ENCODE results near the gene PTBP1. TPM values are rescaled to one million over a fixed set of nuclear protein-coding genes. Genes with fewer than 3 reads are reported as not detected.

PTBP1 gene
- total and polyA plus RNA-seq, 2 donors (not counting 3 experiments of a cell fraction or from before 2014, with no cell fraction given): 382 to 623 TPM

DNA sequence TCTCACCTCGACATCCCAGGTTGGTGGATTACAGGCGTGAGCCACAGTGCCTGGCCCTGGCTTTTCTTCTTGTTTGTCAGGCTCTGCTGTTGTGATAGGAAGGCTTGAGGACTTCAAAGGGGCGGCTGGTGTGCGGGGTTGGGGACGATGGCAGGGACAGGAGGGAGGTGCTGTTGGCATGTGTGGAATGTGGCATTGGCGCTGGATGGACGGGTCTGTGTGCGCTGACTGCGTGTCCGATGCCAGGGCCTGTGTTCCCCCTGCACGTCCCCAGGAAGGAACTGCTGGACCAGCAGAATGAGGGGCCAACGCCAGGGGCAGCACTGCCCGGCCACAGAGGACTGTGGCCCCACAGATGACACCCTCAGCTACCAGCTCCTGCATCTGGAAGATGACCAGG, 12.7 kb upstream of the PTBP1 start:
- peak overlapping the region; percentile 5 for H2AFZ ChIP-seq (ENCODE audit: low read depth, low read length)

DNA sequence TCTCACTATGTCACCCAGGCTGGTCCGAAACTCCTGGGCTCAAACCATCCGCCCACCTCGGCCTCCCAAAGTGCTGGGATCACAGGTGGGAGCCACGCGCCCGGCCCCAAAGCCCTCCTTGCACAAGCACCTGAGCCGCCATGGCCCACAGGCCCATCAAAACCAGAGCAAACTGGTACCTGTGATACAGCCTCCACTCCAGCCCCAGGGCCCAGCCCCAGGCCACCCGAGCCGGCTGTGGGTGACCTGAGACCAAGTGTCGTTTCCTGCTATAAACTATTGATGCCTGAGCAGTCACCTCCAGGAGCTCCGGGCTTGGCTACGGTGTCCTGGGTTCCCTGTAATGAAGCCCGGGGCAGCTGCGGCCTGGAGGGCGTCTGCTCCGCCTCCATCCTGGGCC, 9.7 kb upstream of the PTBP1 start:
- H3K36me3 ChIP-seq (ENCODE audit: control insufficient read depth in 2 of 2, extremely low read depth in 1 of 2, insufficient read depth in 2 of 2, low read length in 2 of 2): no peaks in the 10 kb centered on the region
- dilution Hi-C loops (cut with MboI; ENCODE audit: extremely low pct_ligation_motif_present, low sequenced_read_pairs) (no loop called here), intact Hi-C loops (cut with micrococcal nuclease) (no loop called here)
- no peaks in the 10 kb centered on the region for H4K20me1 ChIP-seq (replicated peaks; ENCODE audit: control insufficient read depth, extremely low read depth, insufficient read depth, low read length)
- no peaks in the 10 kb centered on the region for H3K27me3 ChIP-seq (ENCODE audit: control insufficient read depth in 2 of 2, insufficient read depth in 2 of 2, low read length in 2 of 2)
- peaks cover 45% of the 10 kb centered on the region for H3K4me1 ChIP-seq (ENCODE audit: control insufficient read depth, extremely low read depth, insufficient read depth, low read length)
- H3K27ac ChIP-seq (ENCODE audit: insufficient read depth, low read depth, low read length): no peak overlapping the region
- no peak for FAIRE-seq
- no TSS peak for BruUV-seq (replicated peaks)
- POLR2A ChIA-PET: no interaction called here
- H2AFZ ChIP-seq (ENCODE audit: low read depth, low read length): no peak overlapping the region
- no peak overlapping the region for H3K4me3 ChIP-seq (replicated peaks in 1 of 3; ENCODE audit: insufficient read depth in 1 of 3, low read depth in 1 of 3, low read length in 3 of 3)
- TF ChIP-seq, protein P1, sequence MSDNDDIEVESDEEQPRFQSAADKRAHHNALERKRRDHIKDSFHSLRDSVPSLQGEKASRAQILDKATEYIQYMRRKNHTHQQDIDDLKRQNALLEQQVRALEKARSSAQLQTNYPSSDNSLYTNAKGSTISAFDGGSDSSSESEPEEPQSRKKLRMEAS (IDR thresholded peaks at IDR 0.05; ENCODE audit: insufficient read depth, insufficient read length): no peak
- TF ChIP-seq JUN (IDR thresholded peaks at IDR 0.05; ENCODE audit: borderline replicate concordance, insufficient read depth, insufficient read length, low read depth) (no peak), GATA2 (IDR thresholded peaks at IDR 0.05; ENCODE audit: insufficient read depth, insufficient read length, low read depth, low read length) (no peak), FOS (IDR thresholded peaks at IDR 0.05; ENCODE audit: borderline replicate concordance, insufficient read depth, low read length) (no peak), POLR2A (IDR thresholded peaks at IDR 0.05; ENCODE audit: low read depth, low read length) (no peak), EZH2 (IDR thresholded peaks at IDR 0.05; ENCODE audit: borderline replicate concordance, low read depth, low read length, severe bottlenecking) (no peak), POLR2AphosphoS5 (IDR thresholded peaks at IDR 0.05; ENCODE audit: insufficient read depth, low read depth, low read length) (no peak), MYC (IDR thresholded peaks at IDR 0.05; ENCODE audit: low read depth, low read length) (no peak)
- TF ChIP-seq, protein P2, sequence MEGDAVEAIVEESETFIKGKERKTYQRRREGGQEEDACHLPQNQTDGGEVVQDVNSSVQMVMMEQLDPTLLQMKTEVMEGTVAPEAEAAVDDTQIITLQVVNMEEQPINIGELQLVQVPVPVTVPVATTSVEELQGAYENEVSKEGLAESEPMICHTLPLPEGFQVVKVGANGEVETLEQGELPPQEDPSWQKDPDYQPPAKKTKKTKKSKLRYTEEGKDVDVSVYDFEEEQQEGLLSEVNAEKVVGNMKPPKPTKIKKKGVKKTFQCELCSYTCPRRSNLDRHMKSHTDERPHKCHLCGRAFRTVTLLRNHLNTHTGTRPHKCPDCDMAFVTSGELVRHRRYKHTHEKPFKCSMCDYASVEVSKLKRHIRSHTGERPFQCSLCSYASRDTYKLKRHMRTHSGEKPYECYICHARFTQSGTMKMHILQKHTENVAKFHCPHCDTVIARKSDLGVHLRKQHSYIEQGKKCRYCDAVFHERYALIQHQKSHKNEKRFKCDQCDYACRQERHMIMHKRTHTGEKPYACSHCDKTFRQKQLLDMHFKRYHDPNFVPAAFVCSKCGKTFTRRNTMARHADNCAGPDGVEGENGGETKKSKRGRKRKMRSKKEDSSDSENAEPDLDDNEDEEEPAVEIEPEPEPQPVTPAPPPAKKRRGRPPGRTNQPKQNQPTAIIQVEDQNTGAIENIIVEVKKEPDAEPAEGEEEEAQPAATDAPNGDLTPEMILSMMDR (IDR thresholded peaks at IDR 0.05; ENCODE audit: extremely low read depth in 1 of 2, insufficient read depth in 1 of 2, low read depth in 1 of 2, low read length in 2 of 2): no peak
- DNase-seq (ENCODE audit: low read depth, low spot score): no peak
- peaks cover 5% of the 10 kb centered on the region for H3K79me2 ChIP-seq (ENCODE audit: control insufficient read depth, insufficient read depth, low read length)
- H3K9me3 ChIP-seq (replicated peaks; ENCODE audit: control insufficient read depth, insufficient read depth, low read length): no peaks in the 10 kb centered on the region
- H3K4me2 ChIP-seq (ENCODE audit: insufficient read depth, low read length): no peak overlapping the region
- CTCF ChIA-PET: no interaction called here
- no peak overlapping the region for H3K9ac ChIP-seq (replicated peaks; ENCODE audit: extremely low read depth, insufficient read depth, low read length)
- no peaks in the 10 kb centered on the region for H3K9me1 ChIP-seq (replicated peaks; ENCODE audit: control insufficient read depth, extremely low read depth, insufficient read depth, low read length)

More for the DNA sequence above, 12.7 kb upstream of the PTBP1 start:
- no peak overlapping the region for H3K9ac ChIP-seq (replicated peaks; ENCODE audit: extremely low read depth, insufficient read depth, low read length)
- H3K27ac ChIP-seq (ENCODE audit: insufficient read depth, low read depth, low read length): peak overlapping the region; percentile 94
- no peak overlapping the region for H3K4me3 ChIP-seq (replicated peaks in 1 of 3; ENCODE audit: insufficient read depth in 1 of 3, low read depth in 1 of 3, low read length in 3 of 3)
- H3K4me2 ChIP-seq (ENCODE audit: insufficient read depth, low read length): no peak overlapping the region
- no peaks in the 10 kb centered on the region for H3K9me1 ChIP-seq (replicated peaks; ENCODE audit: control insufficient read depth, extremely low read depth, insufficient read depth, low read length)
- FAIRE-seq (no peak), DNase-seq (ENCODE audit: low read depth, low spot score) (no peak)
- CTCF ChIA-PET: no interaction called here
- H3K79me2 ChIP-seq (ENCODE audit: control insufficient read depth, insufficient read depth, low read length): peaks cover 13% of the 10 kb centered on the region
- H3K27me3 ChIP-seq (ENCODE audit: control insufficient read depth in 2 of 2, insufficient read depth in 2 of 2, low read length in 2 of 2): no peaks in the 10 kb centered on the region
- no TSS peak for BruUV-seq (replicated peaks)
- POLR2A ChIA-PET: interaction anchor here (0.6 to 1.3 kb wide), 3 partner anchors 12 to 1264 kb away, joined by 3 to 5 read pairs (median 3); no protein-coding TSS in a partner anchor
- H3K36me3 ChIP-seq (ENCODE audit: control insufficient read depth in 2 of 2, extremely low read depth in 1 of 2, insufficient read depth in 2 of 2, low read length in 2 of 2): no peaks in the 10 kb centered on the region
- intact Hi-C loops (cut with micrococcal nuclease): no loop called here
- H3K9me3 ChIP-seq (replicated peaks; ENCODE audit: control insufficient read depth, insufficient read depth, low read length): no peaks in the 10 kb centered on the region
- dilution Hi-C loops (cut with MboI; ENCODE audit: extremely low pct_ligation_motif_present, low sequenced_read_pairs): no loop called here
- H4K20me1 ChIP-seq (replicated peaks; ENCODE audit: control insufficient read depth, extremely low read depth, insufficient read depth, low read length): no peaks in the 10 kb centered on the region
- TF ChIP-seq, protein P2 (IDR thresholded peaks at IDR 0.05; ENCODE audit: extremely low read depth in 1 of 2, insufficient read depth in 1 of 2, low read depth in 1 of 2, low read length in 2 of 2): peak in 1 of 2 donors; percentile 10
- no peak for TF ChIP-seq POLR2A (IDR thresholded peaks at IDR 0.05; ENCODE audit: low read depth, low read length)
- TF ChIP-seq POLR2AphosphoS5 (IDR thresholded peaks at IDR 0.05; ENCODE audit: insufficient read depth, low read depth, low read length): no peak
- H3K4me1 ChIP-seq (ENCODE audit: control insufficient read depth, extremely low read depth, insufficient read depth, low read length): peaks cover 41% of the 10 kb centered on the region

Data from endothelial cell of umbilical vein (primary cell).